HL-60 (cell line): ENCODE results near the gene FBL.
"Not testable (repeated sequence)": the region's sequence is repeated elsewhere in the genome, so short reads cannot be mapped to it uniquely, and the experiment has no call there.

Experiments used
- DNase-seq, 2 experiments: peaks; one replicate each; pipeline ENCODE4 v3.0.0-alpha.2; 2010 to 2020; ENCODE audit warnings: low read depth in 1 of 2, low spot score in 1 of 2
- H3K27ac ChIP-seq: fragments of 250-450 bp; sonication (Bioruptor Pico); replicated peaks from 2 replicates; pipeline ENCODE4 v1.5.1; 2020; ENCODE audit warnings: mild to moderate bottlenecking, moderate library complexity
- H3K27me3 ChIP-seq: fragments of 250-450 bp; sonication (Bioruptor Pico); 2 replicates; pipeline ENCODE4 v1.5.1; 2021; ENCODE audit warnings: mild to moderate bottlenecking, moderate library complexity; ENCODE audit not compliant: insufficient read depth, poor library complexity, severe bottlenecking
- H3K4me3 ChIP-seq: replicated peaks from 2 replicates; pipeline ENCODE4 v1.5.1; 2011; ENCODE audit warnings: mild to moderate bottlenecking, control low read depth, low read length; ENCODE audit not compliant: insufficient read depth
- CTCF ChIP-seq: IDR thresholded peaks from one replicate; pipeline ENCODE4 v1.5.1; 2011; ENCODE audit warnings: low read length, control low read depth, inconsistent platforms; ENCODE audit not compliant: insufficient read depth

Gene FBL

GRCh38 chr19:39889872-39890754, 43.9 kb upstream of the FBL start:
- H3K27me3 ChIP-seq, H3K27ac ChIP-seq, H3K4me3 ChIP-seq, DNase-seq: not testable (repeated sequence)

GRCh38 chr19:39887456-39887951, 41.3 kb upstream of the FBL start:
- not testable (repeated sequence) for H3K4me3 ChIP-seq, H3K27me3 ChIP-seq, DNase-seq, H3K27ac ChIP-seq

GRCh38 chr19:39885821-39886554, 39.8 kb upstream of the FBL start:
- H3K4me3 ChIP-seq, H3K27me3 ChIP-seq, H3K27ac ChIP-seq, DNase-seq: not testable (repeated sequence)

- not testable (repeated sequence) for H3K4me3 ChIP-seq, H3K27me3 ChIP-seq, H3K27ac ChIP-seq, DNase-seq
Observed at GRCh38 chr19:39884721-39885120, 38.5 kb upstream of the FBL start.

GRCh38 chr19:39882645-39883044, 36.5 kb upstream of the FBL start:
- not testable (repeated sequence) for H3K4me3 ChIP-seq, H3K27ac ChIP-seq, H3K27me3 ChIP-seq, DNase-seq

- H3K4me3 ChIP-seq, H3K27me3 ChIP-seq, H3K27ac ChIP-seq: not testable (repeated sequence)
- DNase-seq, result peak; percentile 29 to 58
- TF ChIP-seq CTCF, result peak; percentile 7
Observed at GRCh38 chr19:39881495-39882110, 35.4 kb upstream of the FBL start.

- not testable (repeated sequence) for H3K27ac ChIP-seq, H3K4me3 ChIP-seq, DNase-seq, H3K27me3 ChIP-seq
Observed at GRCh38 chr19:39880241-39880640, 34.1 kb upstream of the FBL start.

GRCh38 chr19:39879796-39880195, 33.6 kb upstream of the FBL start:
- not testable (repeated sequence) for DNase-seq, H3K27ac ChIP-seq, H3K27me3 ChIP-seq, H3K4me3 ChIP-seq

- DNase-seq, H3K27me3 ChIP-seq, H3K27ac ChIP-seq, H3K4me3 ChIP-seq: not testable (repeated sequence)
Observed at GRCh38 chr19:39878866-39879265, 32.7 kb upstream of the FBL start.
